DND-41 (cell line): ENCODE data around the gene LRRC14B.

ENCODE experiments used
- EZH2 ChIP-seq: IDR thresholded peaks from 3 replicates; pipeline ENCODE4 v1.6.1; 2012; ENCODE audit warnings: borderline replicate concordance, low read depth, mild to moderate bottlenecking, moderate library complexity, low read length, inconsistent platforms; ENCODE audit not compliant: severe bottlenecking
- TF ChIP-seq, protein P1 (sequence below): IDR thresholded peaks from 2 replicates; pipeline ENCODE4 v1.5.1; 2012; ENCODE audit warnings: borderline replicate concordance, low read length, moderate library complexity, mild to moderate bottlenecking; ENCODE audit not compliant: poor library complexity, severe bottlenecking; ENCODE audit errors: extremely low read depth

DNA sequence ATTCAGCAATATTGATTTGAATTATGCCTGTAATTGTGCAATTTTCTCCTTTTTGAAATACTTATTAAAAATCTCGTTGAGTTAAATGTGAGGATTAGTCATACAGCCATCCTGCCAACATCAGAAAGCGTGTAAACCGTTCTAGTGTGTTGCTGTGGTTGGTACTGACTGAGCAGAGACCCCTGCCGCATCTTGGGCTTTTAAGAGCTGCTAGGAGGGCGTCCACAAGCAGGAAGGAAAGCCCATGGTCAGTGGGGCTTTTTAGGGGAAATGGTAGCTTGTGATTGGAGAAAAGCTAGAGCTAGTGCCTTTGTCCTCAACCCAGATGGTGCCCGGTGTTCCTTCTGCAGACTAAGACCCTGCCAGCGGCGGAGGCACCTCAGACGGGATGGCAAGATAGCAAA lies 28.2 kb downstream of the LRRC14B start:
- TF ChIP-seq, protein P1, sequence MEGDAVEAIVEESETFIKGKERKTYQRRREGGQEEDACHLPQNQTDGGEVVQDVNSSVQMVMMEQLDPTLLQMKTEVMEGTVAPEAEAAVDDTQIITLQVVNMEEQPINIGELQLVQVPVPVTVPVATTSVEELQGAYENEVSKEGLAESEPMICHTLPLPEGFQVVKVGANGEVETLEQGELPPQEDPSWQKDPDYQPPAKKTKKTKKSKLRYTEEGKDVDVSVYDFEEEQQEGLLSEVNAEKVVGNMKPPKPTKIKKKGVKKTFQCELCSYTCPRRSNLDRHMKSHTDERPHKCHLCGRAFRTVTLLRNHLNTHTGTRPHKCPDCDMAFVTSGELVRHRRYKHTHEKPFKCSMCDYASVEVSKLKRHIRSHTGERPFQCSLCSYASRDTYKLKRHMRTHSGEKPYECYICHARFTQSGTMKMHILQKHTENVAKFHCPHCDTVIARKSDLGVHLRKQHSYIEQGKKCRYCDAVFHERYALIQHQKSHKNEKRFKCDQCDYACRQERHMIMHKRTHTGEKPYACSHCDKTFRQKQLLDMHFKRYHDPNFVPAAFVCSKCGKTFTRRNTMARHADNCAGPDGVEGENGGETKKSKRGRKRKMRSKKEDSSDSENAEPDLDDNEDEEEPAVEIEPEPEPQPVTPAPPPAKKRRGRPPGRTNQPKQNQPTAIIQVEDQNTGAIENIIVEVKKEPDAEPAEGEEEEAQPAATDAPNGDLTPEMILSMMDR, result no peak
- TF ChIP-seq EZH2, result no peak
